IPS-NIHi7 (cell line): ENCODE measurements around the gene PLOD3.
A peak's percentile ranks its signal among the peaks of the same experiment; 100 is the strongest.

ENCODE experiments used
- DNase-seq: peaks from one replicate; pipeline ENCODE4 v3.0.0; 2012; ENCODE audit warnings: mixed read lengths; ENCODE audit errors: extremely low spot score

PLOD3 gene

GRCh38 chr7:101165958-101166647 lies 51.3 kb downstream of the PLOD3 start:
- DNase-seq: peak; percentile 18

- peak; percentile 88 for DNase-seq
These were observed 52.1 kb downstream of the PLOD3 start, which contains the start of gene VGF for GRCh38 chr7:101165075-101165957. VGF (minus strand) TSS chr7:101165569; CDS start chr7:101164843, 726 bp downstream.

- DNase-seq: peak; percentile 43
These were observed 53.1 kb downstream of the PLOD3 start for GRCh38 chr7:101164071-101164840.

GRCh38 chr7:101163279-101164070 lies 53.9 kb downstream of the PLOD3 start:
- DNase-seq: peak; percentile 16

GRCh38 chr7:101162551-101163278 lies 54.7 kb downstream of the PLOD3 start:
- DNase-seq: peak; percentile 40

- no peak for DNase-seq
These were observed 55.5 kb downstream of the PLOD3 start for GRCh38 chr7:101161692-101162471.

- DNase-seq: no peak
These were observed 56.5 kb downstream of the PLOD3 start for GRCh38 chr7:101160910-101161309.

GRCh38 chr7:101159696-101160674 lies 57.4 kb downstream of the PLOD3 start:
- no peak for DNase-seq

- DNase-seq: no peak
These were observed 60.4 kb downstream of the PLOD3 start for GRCh38 chr7:101156866-101157589.

GRCh38 chr7:101156277-101156676 lies 61.1 kb downstream of the PLOD3 start:
- no peak for DNase-seq
